SK-MEL-5 (cell line): ENCODE data around the gene URGCP. TPM values are rescaled to one million over a fixed set of nuclear protein-coding genes. Genes with fewer than 3 reads are reported as not detected.

Experiments
- DNase-seq: peaks from one replicate; pipeline ENCODE4 v3.0.0-alpha.2; 2016; ENCODE audit warnings: low read depth, low spot score
- in situ Hi-C: cut with HindIII; loops from 2 replicates; pipeline ENCODE4 v1.10.0; 2016; ENCODE audit warnings: low sequenced_read_pairs, high pct_unique_total_duplicates, low pct_unique_long_range_greater_than_20kb
- polyA plus RNA-seq, 2 experiments: library from polyadenylated mRNA; depleted of rRNA; stranded (reverse); fragments of >200 nt; gene quantifications; 2 replicates each; pipeline ENCODE4 v1.2.3, GENCODE V29; 2015
- total RNA-seq: library from RNA; depleted of rRNA; stranded (reverse); fragments of >200 nt; shearing (Covaris generic); gene quantifications from 2 replicates; pipeline ENCODE4 v1.2.3, GENCODE V29; 2014; rRNA removed

URGCP gene
- total RNA-seq, result 39.3 and 44.3 TPM in 2 replicates
- polyA plus RNA-seq (2015; cell fraction: cytosol; rRNA removed), result 32.3 and 39.6 TPM in 2 replicates
- 38.1 and 45.7 TPM in 2 replicates for polyA plus RNA-seq (2015; cell fraction: nucleus; rRNA removed)

GRCh38 chr7:43906331-43907010 lies at the start of gene URGCP:
URGCP (minus strand) TSS chr7:43906596; CDS start chr7:43906575, 21 bp downstream.
- in situ Hi-C loops, result no loop called here
- peak; percentile 38 for DNase-seq

- in situ Hi-C loops, result no loop called here
- DNase-seq, result no peak
These were observed 49.6 kb upstream of the URGCP start for GRCh38 chr7:43956027-43956426.

- DNase-seq, result peak; percentile 75
- in situ Hi-C loops, result no loop called here
These were observed 48.3 kb upstream of the URGCP start for GRCh38 chr7:43954524-43955228.

GRCh38 chr7:43953071-43953470 lies 46.7 kb upstream of the URGCP start:
- no peak for DNase-seq
- in situ Hi-C loops, result no loop called here

GRCh38 chr7:43952028-43952427 lies 45.6 kb upstream of the URGCP start:
- no peak for DNase-seq
- in situ Hi-C loops, result no loop called here

- no peak for DNase-seq
- in situ Hi-C loops, result no loop called here
These were observed 37.9 kb upstream of the URGCP start for GRCh38 chr7:43944286-43944685.

GRCh38 chr7:43943417-43944187 lies 37.2 kb upstream of the URGCP start:
- in situ Hi-C loops, result no loop called here
- no peak for DNase-seq

GRCh38 chr7:43942997-43943396 lies 36.6 kb upstream of the URGCP start:
- DNase-seq, result peak; percentile 22
- in situ Hi-C loops, result no loop called here

GRCh38 chr7:43942250-43942649 lies 35.9 kb upstream of the URGCP start:
- DNase-seq, result peak; percentile 36
- in situ Hi-C loops, result no loop called here

GRCh38 chr7:43938892-43939482 lies 32.6 kb upstream of the URGCP start:
- DNase-seq, result no peak
- in situ Hi-C loops, result no loop called here

GRCh38 chr7:43937444-43937843 lies 31.0 kb upstream of the URGCP start:
- in situ Hi-C loops, result no loop called here
- DNase-seq, result no peak

- in situ Hi-C loops, result no loop called here
- peak; percentile 55 for DNase-seq
These were observed 27.6 kb upstream of the URGCP start for GRCh38 chr7:43933902-43934560.

GRCh38 chr7:43931346-43931745 lies 24.9 kb upstream of the URGCP start:
- in situ Hi-C loops, result no loop called here
- no peak for DNase-seq

- no peak for DNase-seq
- in situ Hi-C loops, result no loop called here
These were observed 23.4 kb upstream of the URGCP start for GRCh38 chr7:43929529-43930457.

- DNase-seq, result no peak
- in situ Hi-C loops, result no loop called here
These were observed 21.4 kb upstream of the URGCP start for GRCh38 chr7:43927810-43928209.

- DNase-seq, result no peak
- in situ Hi-C loops, result no loop called here
These were observed 20.4 kb upstream of the URGCP start for GRCh38 chr7:43926798-43927123.
